ENCODE results near the gene PLA2G4B. TPM values are rescaled to one million over a fixed set of nuclear protein-coding genes. Genes with fewer than 3 reads are reported as not detected.

PLA2G4B gene
- total RNA-seq, 1 donor from 2014 or later, result 9.8 TPM

DNA sequence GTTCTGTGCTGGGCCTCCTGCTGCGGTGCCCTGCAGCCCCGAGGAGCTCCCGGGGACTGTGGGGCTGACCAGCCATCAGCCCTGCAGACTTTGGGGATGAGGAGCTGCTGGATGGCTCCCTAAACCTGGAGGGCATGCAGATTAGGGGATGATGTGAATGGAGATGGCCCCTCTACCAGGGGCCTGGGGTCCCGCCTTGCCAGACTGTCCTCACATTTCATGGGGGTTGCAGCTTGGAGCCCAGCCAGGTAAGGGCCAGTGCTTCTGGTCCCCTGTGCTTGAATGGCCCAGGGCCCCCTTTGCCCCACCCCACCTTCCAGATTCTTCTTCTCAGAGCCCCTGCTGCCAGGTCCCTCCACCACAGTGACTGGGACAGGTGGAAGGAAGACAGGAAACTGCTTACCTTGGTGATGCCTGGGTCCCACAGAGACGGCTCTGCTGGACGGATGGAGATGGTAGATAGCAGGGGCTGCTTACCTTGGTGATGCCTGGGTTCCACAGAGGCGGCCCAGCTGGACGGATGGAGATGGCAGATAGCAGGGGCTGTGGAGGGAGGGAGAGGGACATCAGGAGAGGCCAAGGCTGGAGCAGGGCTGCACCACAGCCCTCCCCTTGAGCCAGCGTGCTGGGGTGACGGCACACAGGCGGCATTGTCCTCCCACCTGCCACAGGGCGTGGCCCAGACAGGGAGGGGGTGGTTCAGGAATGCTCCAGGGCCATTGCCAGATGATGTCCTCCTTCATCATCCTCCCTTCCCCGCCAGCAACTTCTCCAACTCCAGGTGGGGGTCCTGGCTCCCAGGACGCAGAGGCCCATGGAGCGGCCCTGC lies 55.0 kb downstream of the PLA2G4B start, which contains the start of gene SPTBN5:
TSS of gene SPTBN5 (minus strand) at position 632 of the 829 bp plus-strand sequence. CDS start at position 76, 556 bp downstream.
- intact Hi-C loops (cut with DNase I), result no loop called here
- DNase-seq (ENCODE audit: low spot score) (no peak), ATAC-seq (peak; percentile 70)

DNA sequence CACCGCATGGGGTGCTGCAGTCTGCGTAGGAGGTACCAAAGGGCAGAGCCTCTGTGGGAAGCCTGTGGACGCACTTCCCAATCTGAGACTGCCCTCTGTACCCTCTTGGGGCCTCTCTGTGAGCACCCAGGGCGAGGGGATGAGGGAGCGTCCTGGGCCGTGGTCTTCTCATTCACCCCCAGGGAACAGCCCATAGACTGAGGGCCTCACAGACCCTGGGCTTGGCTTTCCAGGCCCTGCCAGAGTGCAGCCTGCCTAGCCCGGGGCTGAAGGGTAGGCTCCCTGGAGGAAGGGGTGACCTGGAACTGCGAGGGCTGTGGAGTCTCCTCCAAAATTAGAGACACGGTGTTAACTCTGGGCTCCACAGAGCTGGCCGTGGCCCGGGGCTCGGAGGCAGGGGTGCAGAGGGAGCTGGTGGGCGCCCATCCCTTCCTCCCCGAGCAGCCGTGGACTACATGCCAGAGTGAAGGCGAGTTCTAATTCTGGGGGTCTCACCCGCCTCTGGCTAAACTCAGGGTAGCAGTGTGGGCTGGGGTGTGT lies 55.7 kb downstream of the PLA2G4B start:
- intact Hi-C loops (cut with DNase I), result no loop called here
- peak; percentile 43 for ATAC-seq
- DNase-seq (ENCODE audit: low spot score), result no peak

DNA sequence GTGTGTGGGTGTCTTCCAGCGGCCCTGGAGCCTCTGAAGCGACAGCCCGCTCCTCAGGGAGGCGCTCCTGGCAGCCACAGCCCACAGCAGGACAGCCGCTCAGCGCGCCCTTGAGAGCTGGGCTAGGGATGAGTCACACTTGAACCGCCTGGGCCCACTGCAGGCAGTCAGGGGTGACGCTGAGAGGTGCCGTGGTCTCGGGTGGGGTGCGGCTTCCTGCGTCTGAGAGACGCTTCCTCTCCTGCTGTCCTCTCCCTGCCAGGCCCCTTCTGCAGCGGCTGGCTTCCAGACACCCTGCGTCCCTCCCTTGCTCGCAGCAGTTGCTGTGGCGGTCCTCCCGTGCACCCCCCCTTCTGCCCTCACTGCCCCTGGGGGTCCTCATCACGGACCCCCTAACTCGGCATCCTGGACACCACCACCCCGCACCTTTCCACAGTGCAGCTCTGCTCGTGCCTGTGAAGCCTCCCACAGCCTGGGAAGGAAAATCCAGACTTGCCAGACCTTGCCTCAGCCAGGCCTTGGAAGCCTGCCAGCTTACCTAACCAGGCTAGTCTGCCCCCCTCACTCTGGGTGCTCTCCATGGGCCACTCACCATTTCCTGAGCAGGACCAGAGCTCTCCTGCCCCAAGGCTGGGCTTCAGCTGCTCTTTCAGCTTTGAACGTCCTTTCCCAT lies 56.3 kb downstream of the PLA2G4B start:
- DNase-seq (ENCODE audit: low spot score) (no peak), ATAC-seq (peak; percentile 74)
- intact Hi-C loops (cut with DNase I), result no loop called here

DNA sequence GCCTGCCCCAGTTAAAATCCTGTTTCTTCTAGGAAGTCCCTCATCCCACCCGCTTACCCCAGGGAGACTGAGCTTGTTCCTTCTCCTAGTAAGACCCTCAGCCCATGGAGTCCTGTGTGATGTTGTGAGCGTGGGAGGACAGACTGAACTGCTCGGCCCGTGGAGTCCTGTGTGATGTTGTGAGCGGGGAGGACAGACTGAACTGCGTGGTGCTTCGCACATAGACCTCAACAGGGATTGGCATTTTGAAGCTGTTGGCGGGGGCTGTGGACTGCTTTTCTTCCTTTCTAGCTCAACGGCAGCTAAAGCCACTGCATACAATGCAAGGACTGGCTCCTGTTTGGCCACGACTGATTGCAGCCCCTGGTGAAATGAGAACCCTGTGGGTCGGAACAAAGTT lies 56.8 kb downstream of the PLA2G4B start:
- no peak for DNase-seq (ENCODE audit: low spot score)
- no peak for ATAC-seq
- intact Hi-C loops (cut with DNase I), result no loop called here

DNA sequence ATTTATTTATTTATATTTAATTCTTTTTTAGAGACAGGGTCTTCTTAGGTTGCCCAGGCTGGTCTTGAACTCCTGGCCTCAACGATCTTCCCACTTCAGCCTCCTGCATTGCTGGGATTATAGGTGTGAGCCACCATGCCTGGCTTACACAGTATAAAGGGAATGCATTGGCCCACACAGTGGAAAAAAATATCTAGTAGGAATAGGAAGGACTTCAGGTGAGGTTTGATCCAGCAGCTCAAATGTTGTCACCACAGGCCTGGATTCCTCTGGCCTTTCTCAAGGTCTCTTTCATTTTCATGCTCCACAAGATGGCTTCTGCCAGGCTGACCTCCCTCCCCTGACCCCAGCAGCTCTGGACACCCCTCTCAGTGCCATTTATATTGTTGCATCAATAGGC lies 57.3 kb downstream of the PLA2G4B start:
- intact Hi-C loops (cut with DNase I), result no loop called here
- no peak for DNase-seq (ENCODE audit: low spot score)
- ATAC-seq, result no peak

DNA sequence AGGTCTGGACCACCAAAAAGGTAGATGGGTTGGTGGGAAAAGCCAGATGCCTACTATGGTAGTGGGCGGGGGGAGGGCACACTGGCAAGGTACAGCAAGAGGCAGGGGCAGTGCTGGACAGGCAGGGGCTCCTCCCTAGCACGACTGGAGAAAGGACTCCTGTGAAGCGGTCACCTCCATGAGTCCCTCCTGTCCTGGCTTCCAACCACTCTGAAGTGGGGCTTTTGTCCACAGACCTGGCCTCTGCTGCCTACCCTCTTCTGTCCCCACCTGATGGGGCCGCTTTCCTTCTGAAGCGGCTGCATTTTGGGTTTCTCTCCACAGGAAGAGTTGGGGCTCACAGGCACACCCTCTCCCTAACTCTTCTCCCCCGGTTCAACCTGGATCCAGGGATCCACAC lies 57.9 kb downstream of the PLA2G4B start:
- ATAC-seq, result no peak
- no peak for DNase-seq (ENCODE audit: low spot score)
- intact Hi-C loops (cut with DNase I), result no loop called here

DNA sequence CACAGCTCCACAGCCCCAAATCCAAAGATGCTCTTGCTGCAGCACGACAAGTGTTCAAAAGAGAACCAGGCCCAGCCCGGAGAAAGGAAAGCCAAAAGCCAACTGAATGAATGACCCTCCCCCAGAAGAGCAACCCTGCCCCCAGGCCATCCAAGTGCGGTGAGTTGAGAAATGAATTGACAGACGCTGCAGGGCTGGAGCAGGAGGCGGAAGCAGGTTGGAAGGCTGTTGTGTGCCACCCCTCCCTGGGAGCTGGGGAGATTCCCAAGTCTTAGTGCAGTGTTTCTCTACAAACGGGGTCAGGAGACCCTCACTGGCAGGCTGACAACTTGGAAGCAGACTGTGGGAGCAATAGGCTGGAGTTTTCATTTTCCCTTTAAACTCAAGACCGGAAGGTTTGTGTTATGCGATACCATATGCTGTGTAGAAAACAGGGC lies 58.7 kb downstream of the PLA2G4B start:
- intact Hi-C loops (cut with DNase I), result no loop called here
- no peak for ATAC-seq
- DNase-seq (ENCODE audit: low spot score), result no peak

Small RNAs within 50 kb of the gene (microRNA-seq; reads per million reads assigned to microRNA genes)
- not detected for gene MIR4310

Other genes with a start within 250 kb of the PLA2G4B start
- gene MGA, start 178.4 kb upstream of the PLA2G4B start, total RNA-seq, result 55.5 TPM
- gene MAPKBP1, start 64.4 kb upstream of the PLA2G4B start, total RNA-seq, result 54.3 TPM
- gene JMJD7, start 10.8 kb upstream of the PLA2G4B start, total RNA-seq, result 18.5 TPM
- gene SPTBN5, start 55.2 kb downstream of the PLA2G4B start, total RNA-seq, result 35.0 TPM
- gene EHD4, start 133.7 kb downstream of the PLA2G4B start, total RNA-seq, result 27.3 TPM
- not detected for gene PLA2G4E, start 182.2 kb downstream of the PLA2G4B start, total RNA-seq